ENCODE measurements around the gene SLC5A10. TPM values are rescaled to one million over a fixed set of nuclear protein-coding genes. Genes with fewer than 3 reads are reported as not detected.

SLC5A10 gene
- total and polyA plus RNA-seq, 4 donors, result 0.05 to 0.23 (median 0.15) TPM

GRCh38 chr17:18997650-18998196 lies 45.8 kb downstream of the SLC5A10 start:
- peaks cover 3 to 64% (median 46%) of the 10 kb centered on the region in 4 donors for H3K4me1 ChIP-seq (ENCODE audit: control insufficient read depth in 4 of 4, insufficient read depth in 4 of 4, low read length in 3 of 4)
- TF ChIP-seq FOXA2 (IDR thresholded peaks at IDR 0.05), result no peak
- no peak for TF ChIP-seq YY1 (IDR thresholded peaks at IDR 0.05)
- TF ChIP-seq, protein P1, sequence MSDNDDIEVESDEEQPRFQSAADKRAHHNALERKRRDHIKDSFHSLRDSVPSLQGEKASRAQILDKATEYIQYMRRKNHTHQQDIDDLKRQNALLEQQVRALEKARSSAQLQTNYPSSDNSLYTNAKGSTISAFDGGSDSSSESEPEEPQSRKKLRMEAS (IDR thresholded peaks at IDR 0.05), result no peak
- no peak for TF ChIP-seq FOXA1 (IDR thresholded peaks at IDR 0.05)
- TF ChIP-seq TAF1 (conservative IDR thresholded peaks at IDR 0.05), result no peak
- TF ChIP-seq HNF4G (IDR thresholded peaks at IDR 0.05), result no peak
- no peak for TF ChIP-seq ZBTB33 (IDR thresholded peaks at IDR 0.05)
- TF ChIP-seq EGR1 (IDR thresholded peaks at IDR 0.05; ENCODE audit: low read depth in 2 of 2), result no peak
- TF ChIP-seq SP1 (IDR thresholded peaks at IDR 0.05), result no peak
- DNase-seq (ENCODE audit: low spot score), result no peak

GRCh38 chr17:18999394-18999793 lies 47.4 kb downstream of the SLC5A10 start:
- no peaks in the 10 kb centered on the region for H3K27me3 ChIP-seq (ENCODE audit: control insufficient read depth in 4 of 4, insufficient read depth in 4 of 4, low read length in 3 of 4)
- TF ChIP-seq SP1 (IDR thresholded peaks at IDR 0.05) (no peak), ZBTB33 (IDR thresholded peaks at IDR 0.05) (no peak), HNF4G (IDR thresholded peaks at IDR 0.05) (no peak), FOXA2 (IDR thresholded peaks at IDR 0.05) (no peak), EGR1 (IDR thresholded peaks at IDR 0.05; ENCODE audit: low read depth in 2 of 2) (no peak), RAD21 (IDR thresholded peaks at IDR 0.05) (no peak), FOXA1 (IDR thresholded peaks at IDR 0.05) (no peak), REST (IDR thresholded peaks at IDR 0.05) (no peak), NR2F2 (IDR thresholded peaks at IDR 0.05) (no peak), RXRA (IDR thresholded peaks at IDR 0.05) (no peak), TAF1 (conservative IDR thresholded peaks at IDR 0.05) (no peak), HNF4A (conservative IDR thresholded peaks at IDR 0.05) (no peak)
- TF ChIP-seq, protein P1 (IDR thresholded peaks at IDR 0.05), result no peak
- TF ChIP-seq, protein P2, sequence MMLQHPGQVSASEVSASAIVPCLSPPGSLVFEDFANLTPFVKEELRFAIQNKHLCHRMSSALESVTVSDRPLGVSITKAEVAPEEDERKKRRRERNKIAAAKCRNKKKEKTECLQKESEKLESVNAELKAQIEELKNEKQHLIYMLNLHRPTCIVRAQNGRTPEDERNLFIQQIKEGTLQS (IDR thresholded peaks at IDR 0.05), result no peak
- H3K4me3 ChIP-seq (ENCODE audit: low read depth in 1 of 3, low read length in 3 of 3), result no peak overlapping the region
- no peak overlapping the region for H3K9ac ChIP-seq (ENCODE audit: low read depth in 1 of 2, low read length in 2 of 2)
- H3K4me1 ChIP-seq (ENCODE audit: control insufficient read depth in 4 of 4, insufficient read depth in 4 of 4, low read length in 3 of 4), result peaks cover 3 to 66% (median 47%) of the 10 kb centered on the region in 4 donors
- H3K9me3 ChIP-seq (ENCODE audit: control insufficient read depth in 4 of 4, low read length in 3 of 4), result no peaks in the 10 kb centered on the region
- H3K36me3 ChIP-seq (ENCODE audit: control insufficient read depth in 4 of 4, insufficient read depth in 3 of 4, low read depth in 1 of 4, low read length in 3 of 4), result peaks cover 0 to 2% (median 0%) of the 10 kb centered on the region in 4 donors
- no peak for DNase-seq (ENCODE audit: low spot score)
- no peak overlapping the region for H3K27ac ChIP-seq (ENCODE audit: low read depth in 1 of 2, low read length in 2 of 2)
- 95% methylated on average over 8 of the region's 8 CpGs for WGBS

More at GRCh38 chr17:18997650-18998196, 45.8 kb downstream of the SLC5A10 start:
- no peaks in the 10 kb centered on the region for H3K27me3 ChIP-seq (ENCODE audit: control insufficient read depth in 4 of 4, insufficient read depth in 4 of 4, low read length in 3 of 4)
- 81% methylated on average over 6 of the region's 6 CpGs for WGBS
- no peaks in the 10 kb centered on the region for H3K9me3 ChIP-seq (ENCODE audit: control insufficient read depth in 4 of 4, low read length in 3 of 4)
- no peak overlapping the region for H3K4me3 ChIP-seq (ENCODE audit: low read depth in 1 of 3, low read length in 3 of 3)
- H3K27ac ChIP-seq (ENCODE audit: low read depth in 1 of 2, low read length in 2 of 2), result no peak overlapping the region
- peaks cover 0 to 2% (median 0%) of the 10 kb centered on the region in 4 donors for H3K36me3 ChIP-seq (ENCODE audit: control insufficient read depth in 4 of 4, insufficient read depth in 3 of 4, low read depth in 1 of 4, low read length in 3 of 4)
- no peak overlapping the region for H3K9ac ChIP-seq (ENCODE audit: low read depth in 1 of 2, low read length in 2 of 2)

Data from liver (tissue), 9 donors.